CD4-positive, alpha-beta T cell treated with Interleukin-17A for 4 hours (primary cell): ENCODE results near the gene MAGEB16.

ENCODE experiments used
- DNase-seq: peaks from one replicate; pipeline ENCODE4 v3.0.0-alpha.2; 2020; ENCODE audit warnings: mixed read lengths

The MAGEB16 gene

DNA sequence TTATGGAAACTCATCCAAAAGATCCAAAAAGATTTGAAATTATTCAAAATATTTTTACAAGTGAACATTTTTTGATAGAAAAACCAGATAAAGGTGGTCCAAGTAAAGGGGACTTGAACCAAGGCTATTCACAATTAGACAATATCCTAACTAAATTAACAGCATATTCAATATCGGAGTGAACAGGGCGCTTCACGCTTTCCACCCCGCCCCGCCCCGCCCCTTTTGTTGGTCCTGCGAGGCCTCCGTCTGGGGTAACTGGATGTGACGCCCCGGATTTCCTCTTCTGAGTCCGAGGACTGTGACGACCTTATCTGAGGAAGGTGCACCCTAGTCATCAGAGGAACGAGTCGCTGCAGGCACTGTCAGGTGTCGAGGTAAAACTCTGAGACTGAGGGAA lies at the start of gene MAGEB16:
TSS of gene MAGEB16 (plus strand) at position 301 of the 400 bp plus-strand sequence. CDS start 3,855 bp downstream, outside the sequence.
- no peak for DNase-seq

DNA sequence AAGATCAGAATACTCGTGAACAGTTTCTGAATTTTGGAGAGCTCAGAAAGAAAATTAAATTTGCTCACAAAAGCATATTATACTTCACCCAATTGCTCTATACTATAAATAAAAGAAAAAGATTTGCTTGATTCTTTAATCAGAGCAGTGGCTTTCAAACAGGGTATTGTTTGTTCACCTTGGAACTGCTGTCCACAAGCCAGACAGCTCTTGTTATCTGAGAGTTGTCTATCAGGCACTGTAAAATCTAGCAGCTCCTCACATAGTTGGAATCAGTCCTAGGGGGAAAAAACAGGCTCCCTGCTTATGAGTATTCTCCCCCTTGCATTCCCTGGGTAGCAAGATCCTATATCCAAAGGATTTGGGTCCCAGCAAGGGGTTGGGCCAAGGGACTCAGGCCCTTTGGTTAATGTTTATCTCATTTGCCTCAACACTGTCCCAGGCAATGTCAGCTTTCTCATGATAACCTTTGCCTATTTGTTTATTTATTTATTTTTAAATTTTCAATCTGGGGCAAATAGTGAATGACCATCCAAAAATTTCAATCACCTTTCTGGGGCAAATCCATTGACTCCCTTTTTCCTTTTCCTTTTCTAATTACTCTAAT lies 24.1 kb upstream of the MAGEB16 start:
- DNase-seq: no peak

DNA sequence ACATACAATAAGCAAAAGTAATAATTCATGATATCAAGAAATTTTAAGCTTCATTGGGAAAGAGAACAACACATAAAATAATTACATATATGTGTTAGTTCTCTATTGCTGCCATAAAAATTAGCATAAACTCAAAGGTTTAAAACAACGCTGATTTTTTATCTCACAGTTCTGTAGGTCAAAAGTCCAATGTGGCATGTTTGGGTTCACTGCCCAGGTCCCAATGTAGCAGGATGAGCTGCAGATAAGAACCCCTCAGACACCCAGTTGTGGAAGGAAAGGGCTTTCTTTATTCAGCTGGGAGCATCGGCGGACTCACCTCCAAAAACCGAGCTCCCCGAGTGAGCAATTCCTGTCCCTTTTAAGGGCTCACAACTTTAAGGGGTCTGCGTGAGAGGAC lies 13.1 kb upstream of the MAGEB16 start:
- no peak for DNase-seq

DNA sequence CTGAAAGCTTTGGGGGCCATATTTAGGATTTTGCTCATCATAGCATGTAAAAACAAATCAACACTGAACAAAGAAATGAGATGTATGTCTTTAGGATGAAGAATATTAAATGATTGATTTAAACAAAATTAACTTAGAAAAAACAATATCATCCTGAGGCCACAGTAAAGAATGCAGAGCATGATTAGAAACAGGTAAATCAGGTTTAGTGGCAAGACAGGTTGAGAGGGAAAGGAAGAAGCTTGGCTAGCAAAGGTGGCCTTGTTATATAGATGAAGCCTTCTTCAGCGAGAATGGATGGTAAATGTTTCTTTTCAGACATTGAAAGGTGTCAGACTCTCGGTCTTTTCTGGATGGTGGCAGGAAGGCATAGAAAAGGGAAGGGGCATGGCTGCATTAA lies 11.9 kb upstream of the MAGEB16 start:
- DNase-seq: no peak

DNA sequence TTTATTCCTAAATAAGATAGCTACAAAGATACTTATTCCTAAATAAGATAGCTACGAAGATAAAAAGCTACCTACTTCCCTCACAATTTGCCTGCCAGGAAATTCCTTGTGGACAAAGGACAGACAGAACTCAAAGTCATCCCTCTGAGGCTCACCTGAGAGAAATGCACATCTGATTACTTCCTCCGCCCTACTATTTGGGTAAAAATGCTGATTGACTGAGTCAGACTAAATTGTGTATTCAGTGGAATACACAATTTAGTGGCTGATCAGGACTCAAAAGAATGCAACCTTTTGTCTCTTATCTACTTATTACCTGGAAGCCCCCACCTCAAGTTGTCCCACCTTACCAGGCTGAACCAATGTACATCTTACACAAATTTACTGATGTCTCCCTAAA lies 10.3 kb upstream of the MAGEB16 start:
- DNase-seq: no peak

DNA sequence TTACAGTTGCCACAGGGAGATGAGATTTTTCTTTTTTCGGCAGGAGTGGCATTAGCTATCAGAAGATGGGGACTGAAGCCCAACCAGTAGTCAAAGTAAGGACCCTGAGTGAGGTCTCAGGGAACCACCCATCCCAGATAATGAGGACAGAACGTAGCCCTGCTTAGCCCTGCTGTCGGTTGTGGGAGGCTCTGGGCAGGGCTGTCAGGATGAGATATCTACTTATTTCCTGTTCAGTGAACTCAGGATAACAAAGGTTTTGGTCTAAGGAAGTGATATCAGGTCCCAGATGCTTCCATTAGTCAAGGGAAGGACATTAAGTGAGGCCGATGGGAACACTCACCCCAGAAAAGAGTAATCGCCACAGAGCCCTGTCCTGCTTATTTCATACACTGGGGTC lies 2.3 kb downstream of the MAGEB16 start:
- DNase-seq: no peak

DNA sequence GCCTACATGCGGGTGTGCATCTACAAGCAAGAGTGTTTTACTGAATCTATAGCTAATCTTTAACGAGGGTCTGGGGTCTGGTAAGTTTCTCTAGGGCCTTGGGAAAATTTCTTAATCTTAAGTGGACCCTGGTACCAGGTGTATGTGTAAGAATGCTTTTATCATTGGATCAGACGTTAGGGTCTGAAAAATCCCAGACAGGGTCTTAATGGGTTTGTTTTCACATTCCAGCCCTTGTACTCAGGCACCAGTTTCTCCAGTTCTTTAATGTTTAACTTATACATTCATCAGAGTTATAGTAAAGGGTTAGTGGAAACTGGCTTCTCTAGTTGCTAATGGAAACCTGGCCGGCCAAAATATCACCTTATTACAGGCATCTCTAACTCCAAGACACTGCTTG lies 11.6 kb downstream of the MAGEB16 start:
- no peak for DNase-seq

DNA sequence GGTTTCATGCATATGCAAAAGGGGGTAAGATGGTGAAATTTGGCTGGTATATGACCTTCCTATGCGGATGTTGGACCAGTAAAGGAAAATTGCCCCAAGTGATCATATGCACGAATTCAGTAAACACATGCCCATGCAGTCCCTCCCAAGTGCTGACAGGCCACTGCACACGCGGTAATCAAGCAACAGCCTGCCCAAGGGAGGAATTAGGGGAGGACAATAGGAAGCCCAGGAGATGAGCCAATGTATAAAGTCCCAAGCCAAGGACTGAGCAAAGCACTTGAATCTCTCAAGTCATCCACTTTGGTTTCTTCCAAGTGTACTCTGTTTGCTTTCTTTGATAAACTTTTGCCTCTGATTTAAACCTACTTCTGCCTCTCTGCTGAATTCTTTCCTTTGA lies 21.1 kb downstream of the MAGEB16 start:
- no peak for DNase-seq

DNA sequence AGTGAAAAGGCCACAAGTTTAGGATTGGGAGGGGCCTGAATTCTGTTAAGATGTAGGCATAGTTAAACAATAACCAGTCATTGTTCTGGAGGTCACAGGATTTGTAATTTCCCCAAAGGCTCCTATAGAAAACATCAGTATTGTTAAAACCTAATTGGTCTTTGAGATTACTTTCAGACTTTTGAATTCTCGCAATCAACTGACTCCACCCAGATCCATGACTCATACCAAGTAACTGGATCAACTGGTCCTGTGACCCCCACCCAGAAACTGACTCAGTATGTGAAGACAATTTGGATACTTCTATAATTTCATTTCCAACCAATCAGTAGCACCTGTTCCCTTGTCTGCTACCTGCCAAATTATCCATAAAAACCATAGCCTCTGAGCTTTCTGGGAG lies 28.4 kb downstream of the MAGEB16 start:
- no peak for DNase-seq

DNA sequence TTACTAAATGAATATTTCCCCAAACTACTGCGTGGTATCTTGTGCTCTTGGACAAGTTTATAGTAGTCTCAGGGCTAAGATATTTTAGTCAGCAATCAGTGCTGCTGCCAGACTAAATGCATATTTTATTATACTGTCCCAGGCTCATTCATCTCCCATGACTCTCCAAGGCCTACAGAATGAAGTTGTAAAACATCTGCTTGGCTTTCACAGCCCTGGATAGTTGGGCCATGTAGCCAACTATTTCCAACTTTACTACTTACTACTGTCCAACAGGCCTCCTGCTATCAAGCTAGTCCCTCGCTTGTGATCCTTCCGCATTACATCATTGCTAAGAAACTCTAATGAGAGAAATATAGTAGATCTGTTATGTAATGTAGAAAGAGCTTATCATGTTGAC lies 31.4 kb downstream of the MAGEB16 start:
- DNase-seq: no peak

DNA sequence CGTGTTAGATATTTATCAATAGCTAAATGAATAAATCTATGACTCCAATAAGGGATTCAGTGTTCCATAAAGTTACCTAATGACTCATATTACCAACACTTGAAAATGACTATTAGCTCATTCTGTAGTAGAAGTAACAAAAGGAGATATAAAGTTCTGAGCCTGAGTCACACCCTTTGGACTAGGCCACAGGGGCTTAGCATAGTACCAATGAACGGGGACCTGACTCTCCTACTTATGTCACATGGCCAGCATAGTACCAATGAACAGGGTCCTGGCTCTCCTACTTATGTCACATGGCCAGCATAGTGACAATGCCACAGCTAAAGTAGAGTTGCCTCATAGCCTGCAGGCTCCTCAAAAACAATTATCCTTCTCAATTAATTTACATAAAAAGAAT lies 43.7 kb downstream of the MAGEB16 start:
- DNase-seq: no peak

DNA sequence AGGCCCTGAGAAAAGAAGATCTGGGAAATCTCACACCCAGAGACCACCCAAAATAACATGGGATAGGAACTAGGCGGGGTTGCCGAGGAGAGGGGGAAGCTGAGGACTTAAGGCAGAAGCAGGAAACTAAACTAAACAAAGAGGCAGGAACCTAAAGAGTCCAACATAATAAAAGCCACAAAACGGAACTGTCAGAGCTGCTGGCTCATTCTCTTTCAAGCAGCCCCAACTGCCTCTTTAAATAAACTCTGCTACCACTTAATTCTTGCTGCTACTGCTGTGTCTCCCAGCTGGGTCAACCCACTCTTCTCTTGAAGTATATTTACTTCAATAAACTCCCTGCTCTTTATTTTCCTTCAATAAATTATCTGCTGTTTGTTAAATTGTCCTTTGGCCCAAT lies 44.5 kb downstream of the MAGEB16 start:
- DNase-seq: no peak

DNA sequence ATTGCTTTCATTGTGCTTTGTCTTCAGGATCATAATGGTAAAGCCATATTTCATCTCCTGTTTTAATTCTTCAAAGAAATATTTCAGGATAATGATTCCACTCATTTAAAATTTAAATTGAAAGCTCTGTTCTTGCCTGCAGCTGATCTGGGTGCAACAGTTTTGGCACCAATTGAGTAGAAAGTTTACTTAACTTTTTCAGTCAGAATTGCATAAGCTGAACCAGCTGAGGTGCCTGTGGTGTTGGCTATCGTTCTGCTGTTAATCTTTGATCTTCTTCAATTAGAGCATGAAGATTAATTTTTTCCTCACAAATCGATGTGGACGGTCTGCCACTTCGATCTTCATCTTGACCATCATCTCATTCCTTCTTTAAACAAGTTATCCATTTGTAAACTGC lies 49.6 kb downstream of the MAGEB16 start:
- DNase-seq: no peak
